Stimulated activated CD8-positive, alpha-beta memory T cell treated with anti-CD3 and anti-CD28 coated beads, Interleukin-4, amount 100 ng/mL, for 24 hours (primary cell): Measurements from ENCODE around the gene IRX6.

Experiments
- DNase-seq: peaks from one replicate; pipeline ENCODE4 v3.0.0-alpha.2; 2020; ENCODE audit warnings: low read depth

The IRX6 gene

GRCh38 chr16:55367866-55368603 is 44.0 kb downstream of the IRX6 start:
- no peak for DNase-seq

- no peak for DNase-seq
These were observed 45.1 kb downstream of the IRX6 start for GRCh38 chr16:55369151-55369550.

DNA sequence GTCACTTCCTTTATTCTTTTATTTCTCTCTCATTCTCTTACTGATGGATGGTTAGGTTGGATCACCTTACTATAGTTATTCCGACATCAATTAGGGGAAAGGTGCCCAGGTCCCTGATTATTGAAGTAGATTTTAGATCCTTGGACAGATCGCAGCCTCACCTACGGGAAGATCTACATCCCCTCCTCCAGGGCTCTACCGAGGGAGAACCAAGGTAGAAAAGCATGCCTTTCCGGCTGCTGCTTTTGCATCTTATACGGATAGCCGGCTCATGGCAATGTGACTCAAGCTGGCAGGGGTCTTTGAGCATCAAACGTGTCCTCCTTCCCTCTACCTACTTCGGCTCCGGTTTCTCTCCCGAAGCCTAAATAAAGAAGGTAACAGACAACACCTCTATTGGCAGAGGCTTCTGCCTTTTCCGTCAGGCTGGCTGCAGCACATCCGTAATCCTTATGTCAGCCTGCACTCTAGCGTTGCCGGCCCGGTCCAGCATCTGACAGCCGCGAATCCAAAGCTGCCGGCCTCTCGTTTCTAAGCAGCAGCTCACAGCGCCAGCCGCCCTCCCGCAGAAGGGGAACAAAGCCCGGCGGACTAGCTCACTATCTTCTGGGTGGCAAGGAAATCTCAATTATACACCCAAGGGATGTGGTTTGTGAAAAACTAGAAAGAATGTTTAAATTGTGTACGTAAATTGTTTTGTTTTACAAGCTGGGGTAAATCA is 46.9 kb downstream of the IRX6 start:
- DNase-seq = no peak

GRCh38 chr16:55372792-55373488 is 48.9 kb downstream of the IRX6 start:
- no peak for DNase-seq

GRCh38 chr16:55373489-55373832 is 49.5 kb downstream of the IRX6 start:
- DNase-seq = no peak

- DNase-seq = no peak
These were observed 52.0 kb downstream of the IRX6 start for GRCh38 chr16:55376045-55376444.

- no peak for DNase-seq
These were observed 52.7 kb downstream of the IRX6 start for GRCh38 chr16:55376567-55377167.

DNA sequence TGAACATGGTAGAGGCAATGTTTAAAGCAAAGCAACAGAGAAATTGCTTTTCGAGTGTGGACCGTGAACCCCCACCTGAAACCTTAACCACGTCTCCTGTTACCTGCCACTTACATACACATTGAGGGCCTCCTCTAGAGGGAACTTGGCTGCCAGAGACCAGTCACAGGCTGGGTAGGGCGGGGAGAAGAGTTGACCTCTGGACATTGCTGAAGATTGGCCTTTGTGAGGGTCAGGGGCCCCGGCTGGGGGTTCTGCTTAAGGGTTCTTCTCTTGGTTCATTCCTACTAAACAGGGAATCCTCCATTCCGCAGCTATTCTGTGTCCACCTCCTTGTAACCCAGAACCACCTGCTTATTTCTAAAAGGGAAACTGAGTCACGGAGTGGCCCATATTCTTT is 53.8 kb downstream of the IRX6 start:
- no peak for DNase-seq

- no peak for DNase-seq
These were observed 54.6 kb downstream of the IRX6 start for GRCh38 chr16:55378616-55379015.

GRCh38 chr16:55379371-55379770 is 55.4 kb downstream of the IRX6 start:
- no peak for DNase-seq

DNA sequence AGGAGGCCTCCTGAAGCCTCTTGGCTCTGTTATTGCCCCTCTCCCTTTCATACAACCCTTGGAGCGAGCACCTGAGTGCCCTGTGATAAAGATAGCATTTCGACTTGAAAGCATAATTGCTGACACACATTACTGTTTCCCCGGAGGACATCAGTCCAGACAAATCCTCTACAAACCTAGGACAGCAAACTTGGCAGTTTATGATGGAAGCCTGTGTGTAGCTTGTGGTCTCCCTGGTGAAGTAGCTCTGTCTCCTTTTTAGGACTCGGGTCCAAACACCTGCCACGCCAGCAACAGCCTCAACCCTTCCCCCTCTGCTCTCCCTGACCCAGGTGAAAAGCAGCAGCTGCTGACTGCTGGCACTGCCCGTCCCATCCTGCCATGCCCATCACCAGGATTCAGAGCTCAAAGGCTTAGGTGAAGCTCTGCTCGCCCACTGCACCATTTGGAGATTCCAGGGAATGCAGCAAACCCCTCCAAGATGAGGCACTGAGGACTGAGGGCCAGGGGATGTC is 55.9 kb downstream of the IRX6 start:
- DNase-seq = no peak
